Right lobe of liver (tissue), 6 donors: ENCODE data around the gene MCFD2. TPM values are rescaled to one million over a fixed set of nuclear protein-coding genes. Genes with fewer than 3 reads are reported as not detected.

ENCODE experiments used
- ATAC-seq, 4 donors: fragments of 200-7000 bp; cut with Tn5 transposase; one replicate each; pipeline ENCODE4 v1.9.1; 2020; ENCODE audit warnings: mild to moderate bottlenecking in 4 of 4, moderate library complexity in 4 of 4
- DNase-seq, 3 donors: peaks; one replicate each; pipeline ENCODE4 v3.0.0-alpha.2; 2020
- H3K27ac ChIP-seq, 3 donors: fragments of 200-600 bp; one replicate each; pipeline ENCODE4 v1.8.0; 2022
- H3K27me3 ChIP-seq, 2 donors: fragments of 200-600 bp; one replicate each; pipeline ENCODE4 v1.8.0; 2022
- H3K36me3 ChIP-seq, 4 donors: fragments of 200-600 bp; sonication (generic) in 1 of 4; one replicate each; pipeline versions ENCODE4 v1.5.1 to v1.8.0; 2017 to 2022; ENCODE audit warnings: control low read depth in 1 of 4
- H3K4me1 ChIP-seq, 4 donors: fragments of 200-600 bp; sonication (generic) in 1 of 4; one replicate each; pipeline versions ENCODE4 v1.5.1 to v1.8.0; 2017 to 2022; ENCODE audit warnings: control low read depth in 1 of 4
- H3K4me3 ChIP-seq, 3 donors: fragments of 200-600 bp; one replicate each; pipeline ENCODE4 v1.8.0; 2022
- H3K9me3 ChIP-seq, 4 donors: fragments of 200-600 bp; sonication (generic) in 1 of 4; one replicate each; pipeline versions ENCODE4 v1.5.1 to v1.8.0; 2017 to 2022; ENCODE audit warnings: control low read depth in 1 of 4
- POLR2A ChIP-seq: fragments of 450-650 bp; IDR thresholded peaks from one replicate; pipeline ENCODE4 v1.6.1; 2017; ENCODE audit warnings: antibody characterized with exemption, mild to moderate bottlenecking
- WGBS: methylation state at CpG from one replicate; pipeline ENCODE4 v1.1.6; 2018; ENCODE audit warnings: low coverage, low lambda C conversion rate; ENCODE audit not compliant: insufficient coverage; ENCODE audit errors: missing lambda C conversion rate; 5-methylcytosine and 5-hydroxymethylcytosine counted together
- intact Hi-C, 2 donors: fragments of 100-400 bp; cut with DNase I; formaldehyde crosslinking; loops; one replicate each; pipeline versions ENCODE4 v1.11.2 to v1.14.1; 2022
- total RNA-seq, 6 experiments: library from RNA; depleted of rRNA in 2 of 6; stranded (reverse); fragments of >200 nt in 2 of 6; fragmentation: NEBNext Ultra II Directional in 3 of 6; extraction: Animal tissue kit (Norgen Biotek cat#: 25700) in 3 of 6; gene quantifications; one replicate each; pipeline versions ENCODE4 v1.1.0 to v1.2.4, GENCODE V29; 2016 to 2023
- TF ChIP-seq, protein P1 (sequence below), 4 donors: fragments of 200-600 bp in 3 of 4; fragments of 450-650 bp in 1 of 4; IDR thresholded peaks; one replicate each; pipeline versions ENCODE4 v1.5.1 to v1.8.0; 2016 to 2022; ENCODE audit warnings: antibody characterized with exemption in 4 of 4, mild to moderate bottlenecking in 2 of 4
- donor health status: DM: no; HTN: yes; CAD: no.
- donor health status: DM: no; HTN: no; CAD: no.
- donor health status: DM: no; HTN: no; CAD: no.
- donor health status: DM: no; HTN: yes; CAD: no.
- donor health status: DM: no; HTN: yes; CAD: no.

The MCFD2 gene
- total RNA-seq, 6 experiments from 2014 or later: 85.0 to 147 (median 99.2) TPM

DNA sequence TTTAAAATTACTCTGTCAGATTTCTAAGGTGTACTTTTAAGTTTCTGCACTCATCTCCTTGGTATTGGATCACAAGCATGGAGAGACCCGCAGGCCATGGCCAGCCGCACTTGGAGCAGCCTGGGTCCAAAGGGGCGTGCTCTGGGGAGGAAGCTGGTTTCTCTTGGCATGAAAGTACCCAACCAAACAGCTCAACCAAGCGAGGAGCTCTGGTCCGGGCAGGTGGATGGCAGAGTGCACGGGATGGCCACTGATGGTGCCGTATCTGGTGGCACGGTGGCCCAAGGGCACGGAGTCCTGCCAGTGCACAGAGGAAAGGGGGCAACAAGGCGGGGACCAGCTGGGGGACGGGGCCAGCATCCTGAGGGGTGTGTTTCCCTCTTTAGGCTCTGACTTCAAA, 32.2 kb upstream of the MCFD2 start:
- H3K4me3 ChIP-seq: no peak overlapping the region
- no peak for DNase-seq
- ATAC-seq: no peak
- no peak overlapping the region for H3K27ac ChIP-seq
- H3K4me1 ChIP-seq: no peaks in the 10 kb centered on the region
- peaks cover 0 to 11% (median 0%) of the 10 kb centered on the region in 4 donors for H3K36me3 ChIP-seq
- TF ChIP-seq POLR2A: no peak
- TF ChIP-seq, protein P1, sequence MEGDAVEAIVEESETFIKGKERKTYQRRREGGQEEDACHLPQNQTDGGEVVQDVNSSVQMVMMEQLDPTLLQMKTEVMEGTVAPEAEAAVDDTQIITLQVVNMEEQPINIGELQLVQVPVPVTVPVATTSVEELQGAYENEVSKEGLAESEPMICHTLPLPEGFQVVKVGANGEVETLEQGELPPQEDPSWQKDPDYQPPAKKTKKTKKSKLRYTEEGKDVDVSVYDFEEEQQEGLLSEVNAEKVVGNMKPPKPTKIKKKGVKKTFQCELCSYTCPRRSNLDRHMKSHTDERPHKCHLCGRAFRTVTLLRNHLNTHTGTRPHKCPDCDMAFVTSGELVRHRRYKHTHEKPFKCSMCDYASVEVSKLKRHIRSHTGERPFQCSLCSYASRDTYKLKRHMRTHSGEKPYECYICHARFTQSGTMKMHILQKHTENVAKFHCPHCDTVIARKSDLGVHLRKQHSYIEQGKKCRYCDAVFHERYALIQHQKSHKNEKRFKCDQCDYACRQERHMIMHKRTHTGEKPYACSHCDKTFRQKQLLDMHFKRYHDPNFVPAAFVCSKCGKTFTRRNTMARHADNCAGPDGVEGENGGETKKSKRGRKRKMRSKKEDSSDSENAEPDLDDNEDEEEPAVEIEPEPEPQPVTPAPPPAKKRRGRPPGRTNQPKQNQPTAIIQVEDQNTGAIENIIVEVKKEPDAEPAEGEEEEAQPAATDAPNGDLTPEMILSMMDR (IDR thresholded peaks at IDR 0.05): no peak
- H3K9me3 ChIP-seq: no peaks in the 10 kb centered on the region
- no peaks in the 10 kb centered on the region for H3K27me3 ChIP-seq
- WGBS: 70% methylated on average over 4 of the region's 11 CpGs
- intact Hi-C loops: no loop called here

DNA sequence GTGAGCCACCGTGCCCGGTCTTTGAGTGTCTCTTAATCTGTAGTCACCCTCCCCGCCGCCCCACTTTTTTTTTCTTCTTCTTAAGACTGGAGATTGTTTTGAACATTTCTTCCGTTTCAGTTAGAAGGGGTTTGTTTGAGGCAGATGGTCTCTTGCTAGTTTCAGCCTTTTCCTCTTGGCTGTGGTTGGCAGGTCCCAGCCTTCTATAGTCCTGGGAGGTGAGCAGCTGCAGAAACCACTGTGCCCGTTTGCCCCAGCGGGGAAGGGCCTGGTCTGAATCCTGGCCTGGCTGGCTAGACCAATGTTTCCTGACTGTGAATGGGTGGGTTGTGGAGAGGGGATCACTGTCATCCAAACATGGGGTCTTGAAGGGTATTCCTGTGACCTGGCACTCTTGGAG, 30.1 kb upstream of the MCFD2 start:
- Histone ChIP-seq H3K36me3 (no peaks in the 10 kb centered on the region), H3K9me3 (no peaks in the 10 kb centered on the region), H3K27ac (no peak overlapping the region), H3K4me1 (no peaks in the 10 kb centered on the region), H3K4me3 (no peak overlapping the region), H3K27me3 (no peaks in the 10 kb centered on the region)
- WGBS: 63% methylated on average over 6 of the region's 7 CpGs
- no peak for DNase-seq
- intact Hi-C loops: no loop called here
- ATAC-seq: no peak
- no peak for TF ChIP-seq POLR2A
- TF ChIP-seq, protein P1 (IDR thresholded peaks at IDR 0.05): no peak

DNA sequence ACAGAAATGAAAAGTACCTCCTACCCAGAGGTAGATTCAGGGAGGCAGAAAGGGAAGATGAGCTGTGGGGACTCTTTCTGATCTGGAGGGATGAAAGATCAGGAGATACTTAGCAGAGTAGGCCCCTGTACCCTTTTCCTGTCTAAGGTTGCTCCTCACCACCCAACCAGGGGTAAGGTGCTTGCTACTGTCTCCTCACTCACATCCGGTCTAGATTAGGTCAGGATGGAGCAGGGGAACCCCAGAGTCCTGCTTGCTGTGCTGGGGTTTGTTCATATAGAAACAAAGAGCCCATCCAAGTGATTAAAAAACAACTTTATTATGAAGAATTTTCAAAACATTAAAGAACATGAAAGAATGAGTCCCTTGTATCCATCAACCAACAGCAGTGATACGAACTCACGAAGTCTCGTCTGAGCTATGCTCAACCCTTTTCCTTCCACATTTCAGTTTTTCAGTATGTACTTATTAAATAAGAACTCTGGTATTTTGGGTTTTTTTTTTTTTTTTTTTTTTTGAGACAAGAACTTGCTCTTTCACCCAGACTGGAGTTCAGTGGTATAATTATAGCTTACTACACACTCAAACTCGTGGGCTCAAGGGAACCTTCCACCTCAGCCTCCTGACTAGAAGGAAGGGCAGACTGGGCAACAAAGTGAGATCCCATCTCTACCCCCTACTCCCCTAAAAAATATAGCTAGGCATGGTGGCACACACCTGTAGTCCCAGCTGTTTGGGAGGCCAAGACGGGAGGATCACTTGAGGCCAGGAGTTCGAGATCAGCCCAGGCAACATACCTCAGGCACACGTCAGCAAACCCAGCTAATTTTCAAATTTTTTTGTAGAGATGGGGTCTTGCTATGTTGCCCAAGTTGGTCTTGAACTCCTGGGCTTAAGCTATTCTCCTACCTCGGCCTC, 28.5 kb upstream of the MCFD2 start:
- Histone ChIP-seq H3K9me3 (no peaks in the 10 kb centered on the region), H3K27me3 (no peaks in the 10 kb centered on the region), H3K4me3 (no peak overlapping the region), H3K27ac (no peak overlapping the region), H3K4me1 (no peaks in the 10 kb centered on the region), H3K36me3 (no peaks in the 10 kb centered on the region)
- intact Hi-C loops: no loop called here
- ATAC-seq (no peak), DNase-seq (no peak)
- 71% methylated on average over 8 of the region's 9 CpGs for WGBS
- TF ChIP-seq, protein P1 (IDR thresholded peaks at IDR 0.05): no peak
- TF ChIP-seq POLR2A: no peak

DNA sequence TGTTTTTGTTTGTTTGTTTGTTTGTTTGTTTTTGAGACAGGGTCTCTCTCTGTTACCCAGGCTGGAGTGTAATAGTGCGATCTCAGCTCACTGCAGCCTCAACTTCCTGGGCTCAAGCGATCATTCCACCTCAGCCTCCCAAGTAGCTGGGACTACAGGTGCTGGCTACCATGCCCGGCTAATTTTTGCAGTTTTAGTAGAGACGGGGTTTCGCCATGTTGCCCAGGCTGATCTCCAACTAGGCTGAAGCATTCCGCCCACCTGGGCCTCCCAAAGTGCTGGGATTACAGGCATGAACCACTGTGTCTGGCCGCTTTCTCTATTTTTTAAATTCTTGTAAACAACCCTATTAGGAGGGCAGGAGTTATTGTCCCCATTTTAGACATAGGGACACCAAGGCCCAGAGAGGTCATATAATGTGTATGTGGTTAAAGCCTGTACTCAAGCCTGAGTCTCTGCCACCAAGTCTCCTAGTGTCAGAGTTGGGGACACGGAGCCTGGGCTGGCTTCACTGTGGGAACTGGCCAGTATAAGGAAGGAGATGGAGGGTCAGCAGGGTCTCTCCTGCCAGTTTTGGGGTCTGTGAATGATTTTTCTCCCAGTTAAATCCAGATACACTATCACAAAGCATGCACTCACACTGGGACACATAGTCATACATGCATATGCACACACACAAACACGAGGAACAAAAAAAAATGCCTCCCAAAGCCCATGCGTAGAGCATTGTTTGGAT, 27.5 kb upstream of the MCFD2 start:
- intact Hi-C loops: no loop called here
- no peak for TF ChIP-seq POLR2A
- TF ChIP-seq, protein P1 (IDR thresholded peaks at IDR 0.05): no peak
- DNase-seq: no peak
- no peaks in the 10 kb centered on the region for H3K36me3 ChIP-seq
- no peaks in the 10 kb centered on the region for H3K27me3 ChIP-seq
- WGBS: 72% methylated on average over 4 of the region's 10 CpGs
- ATAC-seq: no peak
- H3K27ac ChIP-seq: no peak overlapping the region
- H3K4me1 ChIP-seq: no peaks in the 10 kb centered on the region
- no peaks in the 10 kb centered on the region for H3K9me3 ChIP-seq
- H3K4me3 ChIP-seq: peak overlapping the region in 1 of 3 donors; percentile 83
